CD4-positive, alpha-beta T cell (primary cell): ENCODE results near the gene PACSIN3. TPM values are rescaled to one million over a fixed set of nuclear protein-coding genes. Genes with fewer than 3 reads are reported as not detected.

Experiments used
- ATAC-seq: fragments of 200-7000 bp; cut with Tn5 transposase; one replicate; pipeline ENCODE4 v1.10.0; 2022; ENCODE audit warnings: mild to moderate bottlenecking; ENCODE audit not compliant: poor library complexity
- CTCF ChIA-PET: fragments of 350-600 bp; sonication (Branson Sonifier 250); formaldehyde crosslinking; loops from one replicate; lab custom pipeline; 2021; ENCODE audit warnings: antibody characterized with exemption, inconsistent platforms; lab: Charles Lee
- POLR2A ChIA-PET: fragments of 350-600 bp; sonication (Branson Sonifier 250); formaldehyde crosslinking; loops from one replicate; lab custom pipeline; 2021; ENCODE audit warnings: antibody characterized with exemption, inconsistent platforms; lab: Charles Lee
- DNase-seq, 14 experiments: peaks; one replicate each; pipeline ENCODE4 v3.0.0-alpha.2; 2013 to 2020; ENCODE audit warnings: mixed read lengths in 2 of 14
- H3K27ac ChIP-seq, 2 donors: one replicate each; pipeline versions ENCODE4 v1.5.1 to v1.7.0; 2013; ENCODE audit warnings: low read length in 2 of 2, low read depth in 1 of 2, mild to moderate bottlenecking in 1 of 2
- H3K27me3 ChIP-seq, 2 experiments: 1 replicate in 1 of 2; 2 replicates in 1 of 2; pipeline versions ENCODE4 v1.6.1 to v1.7.0; 2013; ENCODE audit warnings: low read length in 2 of 2, control low read depth in 1 of 2, mild to moderate bottlenecking in 1 of 2, moderate library complexity in 1 of 2; ENCODE audit not compliant: insufficient read depth in 2 of 2, control insufficient read depth in 1 of 2
- H3K36me3 ChIP-seq: one replicate; pipeline ENCODE4 v1.6.1; 2013; ENCODE audit warnings: low read length, control low read depth; ENCODE audit not compliant: insufficient read depth
- H3K4me1 ChIP-seq: one replicate; pipeline ENCODE4 v1.6.1; 2013; ENCODE audit warnings: low read length, control low read depth; ENCODE audit not compliant: insufficient read depth
- H3K4me3 ChIP-seq: one replicate; pipeline ENCODE4 v1.5.1; 2013; ENCODE audit warnings: mild to moderate bottlenecking, low read length, moderate library complexity
- H3K9me3 ChIP-seq, 2 experiments: 1 replicate in 1 of 2; 2 replicates in 1 of 2; pipeline versions ENCODE4 v1.6.1 to v1.7.0; 2013; ENCODE audit warnings: low read length in 2 of 2, mild to moderate bottlenecking in 2 of 2, control low read depth in 1 of 2, moderate library complexity in 1 of 2; ENCODE audit not compliant: control insufficient read depth in 1 of 2, insufficient read depth in 1 of 2
- H3K27ac Mint-ChIP-seq: one replicate; pipeline ENCODE4 v1.8.0; 2020; ENCODE audit warnings: mixed read lengths
- H3K27me3 Mint-ChIP-seq: one replicate; pipeline ENCODE4 v1.8.0; 2021; ENCODE audit warnings: mixed read lengths
- H3K36me3 Mint-ChIP-seq: one replicate; pipeline ENCODE4 v1.8.0; 2021; ENCODE audit warnings: low read depth, mixed read lengths
- H3K4me1 Mint-ChIP-seq: one replicate; pipeline ENCODE4 v1.8.0; 2021; ENCODE audit warnings: low read depth, mixed read lengths
- H3K4me3 Mint-ChIP-seq: one replicate; pipeline ENCODE4 v1.8.0; 2020; ENCODE audit warnings: mild to moderate bottlenecking, mixed read lengths
- H3K9me3 Mint-ChIP-seq: one replicate; pipeline ENCODE4 v1.8.0; 2020; ENCODE audit warnings: mixed read lengths
- intact Hi-C, 2 experiments: fragments of 100-400 bp; cut with DNase I in 1 of 2; cut with micrococcal nuclease in 1 of 2; formaldehyde crosslinking; loops; one replicate each; pipeline versions ENCODE4 v1.15.1 to v1.9.0; 2023 to 2025; cut with DNase I, micrococcal nuclease
- total RNA-seq, 174 experiments: library from RNA in 2 of 174; stranded (reverse) in 2 of 174; gene quantifications; one replicate each; pipeline ENCODE4 v1.2.3 and lab custom pipeline; 2021 to 2026
- TF ChIP-seq, protein P1 (sequence below): fragments of 200-600 bp; IDR thresholded peaks from one replicate; pipeline ENCODE4 v1.8.0; 2022; ENCODE audit warnings: antibody characterized with exemption, mild to moderate bottlenecking

PACSIN3 gene
- total RNA-seq, 2 experiments from 2014 or later = 0.27 TPM; not detected in 1

DNA sequence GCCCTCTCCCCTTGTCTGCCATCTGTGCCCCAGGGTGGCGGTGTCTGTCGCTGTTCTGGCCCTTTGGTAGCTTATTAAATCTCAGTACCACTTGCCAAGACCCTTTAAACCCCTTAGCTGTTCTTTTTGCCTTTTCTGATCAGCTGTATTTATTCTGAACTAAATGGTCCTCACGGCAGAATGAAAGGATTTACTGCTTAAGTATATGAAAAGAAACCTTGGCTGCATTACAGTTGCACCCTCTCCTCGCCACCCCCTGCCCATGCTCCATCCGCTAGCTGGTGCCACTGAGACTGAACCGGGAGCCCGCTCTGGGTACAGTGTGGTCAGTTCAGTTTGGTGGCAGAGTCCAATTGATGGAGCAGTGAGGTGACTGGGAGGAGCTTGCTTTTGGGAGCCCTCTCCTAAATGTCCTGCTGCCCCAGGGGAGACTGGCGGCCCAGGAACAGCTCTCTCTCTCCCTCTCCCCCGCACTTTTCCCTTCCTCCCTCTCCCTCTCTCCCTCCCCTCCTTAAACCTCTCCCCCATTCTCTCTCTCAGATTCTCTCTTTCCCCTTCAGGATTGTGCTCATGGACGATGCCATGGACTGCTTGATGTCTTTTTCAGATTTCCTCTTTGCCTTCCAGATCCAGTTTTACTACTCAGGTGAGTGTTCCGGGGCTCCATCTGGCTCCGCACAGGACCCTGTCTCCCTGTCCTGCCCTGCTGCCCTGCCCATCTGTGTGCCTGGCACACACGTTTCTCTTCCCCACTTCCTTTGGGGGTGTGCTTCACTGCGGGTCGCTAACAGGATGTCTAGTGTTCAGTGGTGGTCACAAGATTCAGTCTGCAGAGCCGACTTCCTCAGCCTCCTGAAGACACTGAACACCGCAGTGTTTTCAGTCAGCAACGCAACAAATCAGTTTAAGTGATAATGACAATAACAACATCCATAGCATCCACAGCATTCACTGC is 31.3 kb downstream of the PACSIN3 start:
- H3K36me3 ChIP-seq = no peaks in the 10 kb centered on the region
- ATAC-seq = peak; percentile 84
- Mint-ChIP-seq H3K4me3 (peak overlapping the region; percentile 56), H3K27ac (peak overlapping the region; percentile 86), H3K9me3 (no peaks in the 10 kb centered on the region), H3K27me3 (no peaks in the 10 kb centered on the region), H3K36me3 (peaks cover 7% of the 10 kb centered on the region), H3K4me1 (peaks cover 33% of the 10 kb centered on the region)
- TF ChIP-seq, protein P1, sequence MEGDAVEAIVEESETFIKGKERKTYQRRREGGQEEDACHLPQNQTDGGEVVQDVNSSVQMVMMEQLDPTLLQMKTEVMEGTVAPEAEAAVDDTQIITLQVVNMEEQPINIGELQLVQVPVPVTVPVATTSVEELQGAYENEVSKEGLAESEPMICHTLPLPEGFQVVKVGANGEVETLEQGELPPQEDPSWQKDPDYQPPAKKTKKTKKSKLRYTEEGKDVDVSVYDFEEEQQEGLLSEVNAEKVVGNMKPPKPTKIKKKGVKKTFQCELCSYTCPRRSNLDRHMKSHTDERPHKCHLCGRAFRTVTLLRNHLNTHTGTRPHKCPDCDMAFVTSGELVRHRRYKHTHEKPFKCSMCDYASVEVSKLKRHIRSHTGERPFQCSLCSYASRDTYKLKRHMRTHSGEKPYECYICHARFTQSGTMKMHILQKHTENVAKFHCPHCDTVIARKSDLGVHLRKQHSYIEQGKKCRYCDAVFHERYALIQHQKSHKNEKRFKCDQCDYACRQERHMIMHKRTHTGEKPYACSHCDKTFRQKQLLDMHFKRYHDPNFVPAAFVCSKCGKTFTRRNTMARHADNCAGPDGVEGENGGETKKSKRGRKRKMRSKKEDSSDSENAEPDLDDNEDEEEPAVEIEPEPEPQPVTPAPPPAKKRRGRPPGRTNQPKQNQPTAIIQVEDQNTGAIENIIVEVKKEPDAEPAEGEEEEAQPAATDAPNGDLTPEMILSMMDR = no peak
- no peak overlapping the region for H3K27ac ChIP-seq
- H3K4me3 ChIP-seq = no peak overlapping the region
- H3K4me1 ChIP-seq = peaks cover 37% of the 10 kb centered on the region
- intact Hi-C loops = no loop called here
- peak in 9 of 14 experiments; percentile 33 to 68 (median 39) for DNase-seq
- H3K9me3 ChIP-seq = no peaks in the 10 kb centered on the region
- CTCF ChIA-PET = interaction anchor here (0.8 kb wide), 1 partner anchor 236 kb away, joined by 3 read pairs; no protein-coding TSS in a partner anchor
- H3K27me3 ChIP-seq = no peaks in the 10 kb centered on the region
- POLR2A ChIA-PET = interaction anchor here (1.1 to 1.3 kb wide), 2 partner anchors 8 to 113 kb away, joined by 3 read pairs; no protein-coding TSS in a partner anchor

DNA sequence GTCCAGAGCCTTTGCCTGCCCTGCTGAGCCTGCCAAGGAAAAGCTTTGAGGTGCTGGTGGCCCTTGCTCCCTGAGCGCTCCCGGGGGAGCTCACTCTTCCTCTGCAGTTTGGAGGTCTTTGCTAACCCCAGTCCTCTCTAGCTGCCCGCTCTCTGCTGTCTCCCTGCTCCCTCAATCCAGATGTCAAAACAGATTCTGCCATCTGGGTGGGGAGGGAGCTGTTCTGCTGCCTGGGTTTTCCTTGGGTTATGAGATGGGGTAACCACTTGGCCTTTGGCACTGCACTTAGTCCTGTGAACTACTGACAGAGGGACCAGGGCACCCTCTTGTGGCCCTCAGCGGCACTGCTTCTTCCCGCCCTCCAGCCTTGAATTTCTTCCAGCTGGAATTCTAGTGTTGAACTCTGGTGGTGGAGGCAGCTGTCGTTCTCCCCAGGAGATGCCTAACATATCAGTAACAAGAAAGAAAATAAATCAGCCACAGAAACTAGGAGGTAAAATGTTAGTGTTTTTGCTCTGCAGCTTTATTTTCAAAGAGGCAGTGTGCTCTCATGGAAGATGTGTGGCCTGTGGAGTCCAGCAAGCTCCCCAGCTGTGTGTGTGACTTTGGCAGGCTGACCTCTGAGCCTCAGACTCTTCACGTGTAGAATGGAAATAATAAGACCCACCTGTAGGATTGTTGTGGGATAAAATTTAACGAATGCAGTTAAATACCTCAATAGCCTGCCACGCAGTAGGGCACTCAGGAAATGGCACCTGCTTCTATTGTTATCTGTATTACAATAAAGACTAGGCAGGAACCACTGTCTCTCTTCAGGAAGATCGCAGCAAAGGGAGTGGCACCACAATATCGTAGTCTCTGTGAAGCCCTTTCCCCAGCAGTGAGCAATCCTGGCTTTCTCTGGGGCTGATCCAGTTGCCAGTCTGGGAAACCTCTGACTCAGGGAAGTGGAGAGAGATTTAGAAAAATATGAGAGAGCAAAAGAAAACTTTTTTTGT is 33.0 kb downstream of the PACSIN3 start:
- H3K27ac Mint-ChIP-seq = peak overlapping the region; percentile 86
- Histone ChIP-seq H3K4me3 (no peak overlapping the region), H3K36me3 (no peaks in the 10 kb centered on the region), H3K9me3 (no peaks in the 10 kb centered on the region), H3K27me3 (no peaks in the 10 kb centered on the region), H3K27ac (peak overlapping the region in 1 of 2 donors; percentile 27), H3K4me1 (peaks cover 37% of the 10 kb centered on the region)
- peak overlapping the region; percentile 74 for H3K4me3 Mint-ChIP-seq
- DNase-seq (peak; percentile 29 to 72 (median 42)), ATAC-seq (peak; percentile 63)
- POLR2A ChIA-PET = interaction anchor here (0.8 to 1.3 kb wide), 5 partner anchors 10 to 216 kb away, joined by 3 to 5 read pairs (median 3); partner anchors contain the start of gene CSTPP1
- H3K27me3 Mint-ChIP-seq = no peaks in the 10 kb centered on the region
- TF ChIP-seq, protein P1 = peak; percentile 94
- CTCF ChIA-PET = interaction anchor here (0.6 to 1.5 kb wide), 14 partner anchors 12 to 268 kb away, joined by 3 to 10 read pairs (median 4); partner anchors contain the start of genes CSTPP1 and DDB2
- peaks cover 33% of the 10 kb centered on the region for H3K4me1 Mint-ChIP-seq
- H3K36me3 Mint-ChIP-seq = no peaks in the 10 kb centered on the region
- no peaks in the 10 kb centered on the region for H3K9me3 Mint-ChIP-seq
- intact Hi-C loops = loop anchor here (1.0 kb wide), 2 partner anchors 234 to 264 kb away; no protein-coding TSS in a partner anchor
